K562 (cell line): Measurements from ENCODE around the gene ZNF747. TPM values are rescaled to one million over a fixed set of nuclear protein-coding genes. Genes with fewer than 3 reads are reported as not detected.

Experiments used
- BCOR ChIP-seq: fragments of 450-650 bp; IDR thresholded peaks from 2 replicates; pipeline ENCODE4 v1.6.1; 2016
- C11orf30 ChIP-seq: fragments of 450-650 bp; IDR thresholded peaks from 2 replicates; pipeline ENCODE4 v1.6.1; 2016; ENCODE audit warnings: low read depth, mild to moderate bottlenecking
- CREB3L1 ChIP-seq: fragments of 450-650 bp; IDR thresholded peaks from 2 replicates; pipeline ENCODE4 v1.6.1; 2014; ENCODE audit warnings: low read depth, mild to moderate bottlenecking, moderate library complexity, borderline replicate concordance
- DDX20 ChIP-seq: fragments of 450-650 bp; IDR thresholded peaks from 2 replicates; pipeline ENCODE4 v1.6.1; 2016; ENCODE audit warnings: missing genetic modification characterization, low read depth, mild to moderate bottlenecking, missing compliant biosample characterization, moderate library complexity
- ERF ChIP-seq: fragments of 450-650 bp; formaldehyde crosslinking; IDR thresholded peaks from 2 replicates; pipeline ENCODE4 v1.4.0; 2020; ENCODE audit warnings: mild to moderate bottlenecking, mixed read lengths
- ETV6 ChIP-seq, 3 experiments: fragments of 150-350 bp in 1 of 3; sonication (generic) in 1 of 3; formaldehyde crosslinking in 1 of 3; IDR thresholded peaks; 2 replicates each; pipeline versions ENCODE4 v1.6.1 to v1.8.0; 2014 to 2022; ENCODE audit warnings: borderline replicate concordance in 2 of 3, low read depth in 2 of 3, antibody characterized with exemption in 1 of 3, low read length in 1 of 3, mild to moderate bottlenecking in 1 of 3, missing genetic modification reagents in 1 of 3
- GABPB1 ChIP-seq: sonication (generic); formaldehyde crosslinking; IDR thresholded peaks from 2 replicates; pipeline ENCODE4 v1.8.0; 2022; ENCODE audit warnings: mild to moderate bottlenecking, missing genetic modification reagents
- HMGN3 ChIP-seq: IDR thresholded peaks from 2 replicates; pipeline ENCODE4 v1.6.1; 2011; ENCODE audit warnings: borderline replicate concordance, low read depth, mild to moderate bottlenecking, mixed read lengths, low read length; ENCODE audit not compliant: insufficient read length; ENCODE audit errors: extremely low read depth
- HNRNPK ChIP-seq: fragments of 200-400 bp; formaldehyde crosslinking; IDR thresholded peaks from one replicate; pipeline ENCODE4 v1.6.1; 2018; ENCODE audit warnings: mild to moderate bottlenecking, low read depth, low read length; ENCODE audit not compliant: poor library complexity, severe bottlenecking
- NCOA4 ChIP-seq: fragments of 450-650 bp; IDR thresholded peaks from 2 replicates; pipeline ENCODE4 v1.6.1; 2018; ENCODE audit warnings: mild to moderate bottlenecking; ENCODE audit not compliant: partially characterized antibody
- NELFE ChIP-seq: IDR thresholded peaks from 2 replicates; pipeline ENCODE4 v1.6.1; 2011; ENCODE audit warnings: mild to moderate bottlenecking; ENCODE audit not compliant: insufficient read depth, insufficient read length
- NFIX ChIP-seq: fragments of 250-450 bp; sonication (Bioruptor Pico); IDR thresholded peaks from 2 replicates; pipeline ENCODE4 v1.4.0; 2020; ENCODE audit warnings: low read depth, mild to moderate bottlenecking, moderate library complexity
- NFRKB ChIP-seq: fragments of 450-650 bp; IDR thresholded peaks from 2 replicates; pipeline ENCODE4 v1.6.1; 2016; ENCODE audit warnings: low read depth
- NRF1 ChIP-seq, 2 experiments: fragments of 450-650 bp; IDR thresholded peaks in 1 of 2; conservative IDR thresholded peaks in 1 of 2; 2 replicates each; pipeline ENCODE4 v1.6.1; 2014; ENCODE audit warnings: mild to moderate bottlenecking in 2 of 2
- PHF21A ChIP-seq: fragments of 450-650 bp; IDR thresholded peaks from 2 replicates; pipeline ENCODE4 v1.6.1; 2017; ENCODE audit warnings: low read depth, borderline replicate concordance
- PHF8 ChIP-seq: fragments of 200-600 bp; sonication (generic); IDR thresholded peaks from 2 replicates; pipeline ENCODE4 v1.6.1; 2012; ENCODE audit warnings: mixed run types, mild to moderate bottlenecking, inconsistent platforms, low read length, moderate library complexity, borderline replicate concordance
- RAD21 ChIP-seq, 2 experiments: fragments of 250-450 bp in 1 of 2; fragments of 450-650 bp in 1 of 2; sonication (Bioruptor Pico) in 1 of 2; formaldehyde crosslinking in 1 of 2; IDR thresholded peaks in 1 of 2; conservative IDR thresholded peaks in 1 of 2; 2 replicates each; pipeline versions ENCODE4 v1.4.0 to v1.8.0; 2020 to 2022; ENCODE audit warnings: mild to moderate bottlenecking in 2 of 2, moderate library complexity in 1 of 2
- RBFOX2 ChIP-seq: fragments of 200-400 bp; formaldehyde crosslinking; IDR thresholded peaks from 2 replicates; pipeline ENCODE4 v1.6.1; 2017; ENCODE audit warnings: low read depth, mild to moderate bottlenecking, low read length, moderate library complexity
- SMAD4 ChIP-seq: fragments of 250-450 bp; sonication (Bioruptor Pico); conservative IDR thresholded peaks from 2 replicates; pipeline ENCODE4 v1.8.0; 2021; ENCODE audit warnings: inconsistent platforms, mild to moderate bottlenecking, moderate library complexity
- SNAPC5 ChIP-seq: fragments of 250-450 bp; sonication (Bioruptor Pico); IDR thresholded peaks from 2 replicates; pipeline ENCODE4 v1.8.0; 2021; ENCODE audit warnings: moderate library complexity, mild to moderate bottlenecking, inconsistent platforms
- STAG1 ChIP-seq: sonication (generic); formaldehyde crosslinking; IDR thresholded peaks from 2 replicates; pipeline ENCODE4 v1.5.0; 2020; ENCODE audit warnings: missing genetic modification reagents, borderline replicate concordance
- VEZF1 ChIP-seq: fragments of 200-800 bp; sonication (Bioruptor generic); IDR thresholded peaks from 2 replicates; pipeline ENCODE4 v1.6.1; 2017; ENCODE audit warnings: missing genetic modification characterization, missing compliant biosample characterization
- ZBTB1 ChIP-seq: sonication (generic); formaldehyde crosslinking; IDR thresholded peaks from 2 replicates; pipeline ENCODE4 v1.8.1; 2023; ENCODE audit warnings: missing genetic modification reagents, low read depth, mild to moderate bottlenecking, borderline replicate concordance
- ZBTB7A ChIP-seq: IDR thresholded peaks from 2 replicates; pipeline ENCODE4 v1.6.1; 2011; ENCODE audit warnings: low read depth, mild to moderate bottlenecking, low read length, moderate library complexity, borderline replicate concordance; ENCODE audit not compliant: control insufficient read depth
- ZNF785 ChIP-seq: fragments of 250-450 bp; sonication (Bioruptor Pico); IDR thresholded peaks from 2 replicates; pipeline ENCODE4 v1.4.0; 2020; ENCODE audit warnings: mild to moderate bottlenecking
- polyA plus RNA-seq, 8 experiments: library from polyadenylated mRNA; depleted of rRNA in 4 of 8; stranded (reverse) in 5 of 8; unstranded in 3 of 8; fragments of >200 nt; fragmentation: Nextera tagmentation in 2 of 8; fragmentation: Illumina TruSeq in 1 of 8; extraction: Ambion mirVana in 2 of 8; extraction: Trizol in 1 of 8; gene quantifications; 2 replicates each; pipeline versions ENCODE4 v1.2.1 to v1.2.3, GENCODE V29; 2011 to 2014; ENCODE audit warnings: inconsistent platforms in 1 of 8, missing spikeins in 1 of 8
- total RNA-seq, 7 experiments: library from RNA; depleted of rRNA in 6 of 7; stranded (reverse); fragments of >200 nt in 6 of 7; fragmentation: Illumina TruSeq in 2 of 7; extraction: Trizol in 2 of 7; gene quantifications; 2 replicates each; pipeline versions ENCODE4 v1.2.1 to v1.2.3, GENCODE V29; 2011 to 2021; ENCODE audit warnings: low replicate concordance in 1 of 7

The ZNF747 gene
- total and polyA plus RNA-seq, 9 of the 15 experiments (the other 6 are each of a cell fraction or from before 2014, with no cell fraction given) = 0.14 to 3.3 (median 1.5) TPM

GRCh38 chr16:30491744-30492308, 42.8 kb downstream of the ZNF747 start (continued):
- no peak for TF ChIP-seq C11orf30
- TF ChIP-seq ERF = no peak
- TF ChIP-seq NRF1 (conservative IDR thresholded peaks at IDR 0.05 in 1 of 2, IDR thresholded peaks at IDR 0.05 in 1 of 2) = peak in 1 of 2 experiments; percentile 38; a peak in 1 of 4 replicates
- TF ChIP-seq NFIX = peak; percentile 18; the same call in 1 of the 2 replicates
- TF ChIP-seq HMGN3 = no peak
- no peak for TF ChIP-seq ZNF785 (CRISPR knock-in tag)
- TF ChIP-seq BCOR = peak; percentile 93
- peak; percentile 54 to 75 for TF ChIP-seq RAD21 (CRISPR knock-in tag; conservative IDR thresholded peaks at IDR 0.05 in 1 of 2, IDR thresholded peaks at IDR 0.05 in 1 of 2)
- TF ChIP-seq STAG1 (CRISPR knock-in tag) = no peak
- no peak for TF ChIP-seq HNRNPK
- no peak for TF ChIP-seq NCOA4
- peak in 1 of 2 experiments; percentile 79; a peak in 2 of 4 replicates for TF ChIP-seq ETV6 (IDR thresholded peaks at IDR 0.05; ENCODE audit: borderline replicate concordance in 1 of 2, low read depth in 2 of 2, low read length in 1 of 2)
- TF ChIP-seq ETV6 (CRISPR knock-in tag; IDR thresholded peaks at IDR 0.05; ENCODE audit: borderline replicate concordance) = no peak
- TF ChIP-seq ZBTB1 (CRISPR knock-in tag) = no peak
- no peak for TF ChIP-seq CREB3L1
- no peak for TF ChIP-seq NELFE
- TF ChIP-seq GABPB1 (CRISPR knock-in tag) = peak; percentile 48; the same call in 1 of the 2 replicates
- TF ChIP-seq RBFOX2 = peak; percentile 29; the same call in 1 of the 2 replicates
- peak; percentile 23; the same call in 1 of the 2 replicates for TF ChIP-seq PHF8
- no peak for TF ChIP-seq DDX20 (tag)
- TF ChIP-seq ZBTB7A = no peak
- TF ChIP-seq NFRKB = peak; percentile 19; the same call in 1 of the 2 replicates
- no peak for TF ChIP-seq SNAPC5
- no peak for TF ChIP-seq VEZF1 (CRISPR knock-in tag)
- TF ChIP-seq SMAD4 (CRISPR knock-in tag) = no peak; the same call in none of the 2 replicates
- no peak for TF ChIP-seq PHF21A
